GM18498 (cell line): Measurements from ENCODE around the gene METTL9.
"Not testable (repeated sequence)": the region's sequence is repeated elsewhere in the genome, so short reads cannot be mapped to it uniquely, and the experiment has no call there.

ENCODE experiments used
- ATAC-seq: cut with Tn5 transposase; IDR thresholded peaks from one replicate; pipeline ENCODE4 v1.9.1; 2021; ENCODE audit warnings: mild to moderate bottlenecking, moderate library complexity; ENCODE audit not compliant: unreplicated experiment

Gene METTL9

DNA sequence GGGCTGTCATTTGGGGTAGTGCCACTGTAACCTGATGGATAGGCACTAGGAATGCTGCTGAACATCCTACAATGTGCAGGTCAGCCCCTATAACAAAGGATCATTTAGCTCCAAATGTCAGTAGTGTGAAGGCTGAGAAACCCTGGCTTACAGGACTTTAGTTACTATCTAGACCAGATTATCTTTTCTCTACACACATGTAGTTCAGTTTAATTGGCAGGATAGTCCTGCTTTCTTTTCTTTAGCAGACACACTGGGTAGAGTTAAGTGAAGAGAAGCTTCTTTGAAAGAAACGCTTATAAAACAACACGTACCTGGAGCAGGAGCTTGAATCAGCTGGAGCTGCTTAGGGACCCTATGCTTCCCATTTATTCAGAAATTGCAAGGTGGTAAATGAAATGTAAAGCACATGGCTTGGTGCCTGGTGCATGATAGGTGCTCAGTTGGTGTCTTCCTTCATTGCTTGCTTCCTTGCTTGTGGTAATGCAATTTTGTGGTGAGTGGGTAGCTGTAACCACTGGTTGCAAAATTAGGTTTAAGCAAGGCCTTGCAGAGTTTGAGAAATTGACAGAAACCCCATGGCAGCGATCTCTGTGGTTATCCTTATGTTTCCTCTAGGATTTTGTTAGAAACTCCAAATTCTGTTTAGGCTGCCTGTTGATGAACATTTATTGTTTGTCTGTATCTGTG lies 9.4 kb downstream of the METTL9 start:
- no peak for ATAC-seq

DNA sequence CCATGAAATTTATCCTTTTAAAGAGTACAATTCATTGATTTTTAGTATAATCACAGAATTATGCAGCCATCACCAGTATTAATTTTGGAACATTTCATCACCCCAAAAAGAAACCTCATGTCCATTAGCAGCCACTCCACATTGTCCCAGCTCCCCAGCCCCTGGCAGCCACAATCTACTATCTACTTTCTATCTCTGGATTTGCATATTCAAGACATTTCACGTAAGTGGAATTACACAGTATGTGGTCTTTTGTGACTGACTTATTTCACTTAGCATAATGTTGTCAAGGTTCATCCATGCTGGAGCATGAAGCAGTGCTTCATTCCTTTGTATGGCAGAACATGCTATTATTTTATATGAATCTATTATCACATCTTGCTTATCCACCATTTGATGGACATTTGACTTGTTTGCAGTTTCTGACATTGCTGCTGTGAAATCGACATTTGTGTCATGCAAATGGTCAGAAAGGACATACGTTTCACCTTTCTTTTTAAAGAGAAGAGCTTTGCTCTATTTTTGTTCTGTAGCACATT lies 10.7 kb downstream of the METTL9 start:
- no peak for ATAC-seq

DNA sequence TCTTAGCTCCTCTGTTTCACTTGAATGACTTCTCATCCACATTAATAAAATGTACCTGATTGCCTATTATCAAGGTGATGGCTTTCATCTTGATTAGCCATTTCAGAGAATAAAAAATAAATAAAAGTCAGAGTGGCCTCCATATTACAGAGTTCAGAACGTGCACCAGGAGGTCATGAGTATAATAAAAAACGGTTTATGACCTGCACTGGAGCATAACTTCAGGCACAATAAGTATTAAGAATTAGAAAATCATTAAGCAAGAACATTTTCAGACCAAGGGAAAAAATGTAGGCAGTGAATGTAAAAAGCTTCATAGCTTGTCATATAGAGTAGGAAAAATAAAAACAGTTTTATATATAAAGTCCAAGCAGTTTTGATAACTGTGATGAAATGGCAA lies 11.4 kb downstream of the METTL9 start:
- ATAC-seq, result no peak

DNA sequence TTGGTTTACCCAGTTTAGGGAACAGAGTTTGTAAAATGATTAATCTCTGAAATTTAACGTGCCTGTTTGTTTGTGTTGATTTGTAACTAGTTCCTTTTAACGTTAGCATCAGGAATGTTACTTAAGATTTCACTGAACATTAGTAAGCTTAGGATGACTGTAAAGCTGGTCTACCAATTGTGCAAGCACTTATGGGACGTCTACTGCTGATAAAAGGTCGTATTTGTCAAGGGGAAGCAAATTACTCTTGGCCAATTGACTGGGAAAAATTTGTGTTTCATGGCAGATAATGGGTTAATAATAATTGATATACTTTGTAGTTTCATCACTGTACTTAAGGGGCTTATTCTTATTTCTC lies 11.8 kb downstream of the METTL9 start:
- ATAC-seq, result no peak

DNA sequence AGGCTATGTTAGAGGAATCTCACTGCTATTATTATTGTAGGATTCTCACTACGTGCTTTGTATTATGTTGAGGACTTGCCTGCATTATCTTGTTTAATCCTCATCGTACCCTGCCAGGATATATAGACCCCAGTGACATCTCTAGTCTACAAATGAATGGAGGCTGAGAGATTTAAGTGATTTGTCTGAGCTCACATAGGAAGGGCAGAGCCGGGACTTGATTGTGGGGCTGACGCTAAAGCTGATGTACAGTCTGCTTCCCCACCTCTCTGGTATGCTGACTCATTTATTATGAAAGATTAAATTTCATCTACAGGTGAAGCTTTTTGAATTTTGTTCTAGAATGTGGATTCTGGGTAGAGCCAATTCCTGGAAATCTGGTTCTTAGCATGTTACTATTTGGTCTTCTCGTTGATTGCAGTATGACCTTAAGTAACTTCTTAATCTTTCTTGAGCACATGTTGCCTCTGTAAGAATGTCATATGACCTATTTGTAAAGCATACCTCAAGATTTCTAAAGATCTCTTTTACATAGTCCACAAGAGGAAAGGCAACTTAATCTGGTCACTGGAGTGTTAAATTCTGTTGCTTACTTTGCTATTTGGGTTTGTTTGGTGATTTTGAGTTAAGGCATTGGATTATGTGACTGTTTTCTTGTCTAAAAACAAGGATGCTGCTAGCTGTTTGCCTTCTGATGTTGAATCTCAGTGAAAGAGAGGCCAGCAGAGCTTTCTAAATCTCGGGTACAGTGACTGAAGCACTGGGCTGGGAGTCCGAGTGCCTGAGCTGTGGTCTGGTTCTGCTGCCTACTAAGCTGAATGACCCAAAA lies 12.4 kb downstream of the METTL9 start:
- ATAC-seq, result no peak

DNA sequence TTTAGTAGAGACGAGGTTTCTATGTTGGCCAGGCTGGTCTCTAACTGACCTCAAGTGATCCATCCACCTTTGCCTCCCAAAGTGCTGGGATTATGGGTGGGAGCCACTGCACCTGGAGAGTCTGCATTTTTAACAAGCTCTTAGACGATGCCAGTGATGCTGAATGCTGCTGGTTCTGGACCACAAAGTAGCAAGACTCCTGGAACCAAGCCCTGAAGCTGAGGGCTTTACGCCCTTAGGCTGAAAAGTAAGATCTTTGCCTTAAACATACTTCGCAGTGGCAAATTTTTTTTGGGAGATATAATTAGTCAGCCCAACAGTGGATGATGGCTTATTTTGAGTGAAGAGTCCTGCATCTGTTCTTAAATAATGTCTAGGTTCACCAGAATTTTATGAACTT lies 14.0 kb downstream of the METTL9 start:
- ATAC-seq, result no peak

DNA sequence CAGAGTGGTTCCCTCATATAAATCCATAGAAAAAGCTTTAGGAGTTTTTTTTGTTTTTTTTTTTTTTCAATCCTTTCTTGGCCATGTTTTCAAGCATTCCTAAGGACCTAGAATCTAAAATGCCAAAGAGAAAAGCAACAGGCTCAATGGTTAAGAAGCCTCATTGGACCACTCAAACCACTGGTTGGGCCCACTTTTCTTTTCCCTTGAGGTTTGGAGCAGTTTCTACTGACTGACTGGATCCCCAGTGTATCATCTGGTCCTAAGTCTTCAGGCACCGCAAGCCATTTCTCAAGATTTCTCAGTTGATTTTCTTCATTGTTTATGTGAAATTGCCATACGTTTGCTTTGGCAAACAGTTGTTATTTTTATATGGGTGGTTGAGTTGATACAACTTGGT lies 14.4 kb downstream of the METTL9 start:
- no peak for ATAC-seq

DNA sequence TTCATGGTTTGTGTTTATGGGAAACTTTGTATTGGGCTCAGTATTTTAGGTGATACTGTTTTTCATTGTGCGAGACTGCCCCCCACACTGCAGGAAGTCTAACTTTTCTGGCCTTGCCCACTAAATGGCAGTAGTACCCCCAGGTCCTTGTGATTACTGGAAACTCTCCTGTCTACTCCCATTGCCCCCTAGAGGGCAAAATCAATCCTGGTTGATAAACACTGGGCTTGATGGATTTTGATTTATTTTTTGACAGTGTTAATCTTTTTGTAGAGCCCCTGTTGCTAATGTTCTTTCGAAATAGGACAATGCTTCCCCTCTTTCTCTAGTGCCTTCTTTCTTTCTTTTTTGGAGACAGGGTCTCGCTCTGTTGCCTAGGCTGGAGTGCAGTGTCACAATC lies 15.5 kb downstream of the METTL9 start:
- ATAC-seq, result no peak

DNA sequence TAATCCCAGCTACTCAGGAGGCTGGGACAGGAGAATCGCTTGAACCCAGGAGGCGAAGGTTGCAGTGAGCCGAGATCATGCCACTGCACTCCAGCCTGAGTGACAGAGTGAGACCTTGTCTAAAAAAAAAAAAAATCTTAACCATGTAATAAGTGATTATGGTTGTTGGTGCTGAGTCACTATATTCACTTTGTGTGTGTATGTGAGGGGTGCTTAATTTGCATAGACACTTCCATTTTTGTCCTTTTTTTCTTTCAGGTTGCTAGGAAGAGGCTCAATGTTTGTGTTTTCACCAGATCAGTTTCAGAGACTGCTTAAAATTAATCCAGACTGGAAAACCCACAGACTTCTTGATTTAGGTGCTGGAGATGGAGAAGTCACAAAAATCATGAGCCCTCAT lies 18.2 kb downstream of the METTL9 start:
- no peak for ATAC-seq

DNA sequence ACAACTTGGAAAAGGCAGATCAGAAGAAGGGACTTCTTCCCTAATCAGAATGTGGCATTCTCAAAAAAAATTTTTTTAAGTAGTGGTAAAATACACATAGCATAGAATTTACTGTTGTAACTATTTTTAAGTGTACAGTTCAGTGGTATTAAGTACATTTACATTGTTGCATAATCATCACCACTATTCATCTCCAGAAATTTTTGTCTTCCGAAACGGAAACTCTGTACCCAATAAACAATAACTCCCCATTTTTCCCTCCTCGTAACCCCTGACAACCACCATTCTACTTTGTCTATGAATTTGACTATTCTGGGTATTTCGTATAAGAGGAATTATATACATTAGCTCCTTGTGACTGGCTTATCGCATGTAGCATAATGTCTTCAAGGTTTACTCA lies 18.9 kb downstream of the METTL9 start:
- ATAC-seq, result no peak

DNA sequence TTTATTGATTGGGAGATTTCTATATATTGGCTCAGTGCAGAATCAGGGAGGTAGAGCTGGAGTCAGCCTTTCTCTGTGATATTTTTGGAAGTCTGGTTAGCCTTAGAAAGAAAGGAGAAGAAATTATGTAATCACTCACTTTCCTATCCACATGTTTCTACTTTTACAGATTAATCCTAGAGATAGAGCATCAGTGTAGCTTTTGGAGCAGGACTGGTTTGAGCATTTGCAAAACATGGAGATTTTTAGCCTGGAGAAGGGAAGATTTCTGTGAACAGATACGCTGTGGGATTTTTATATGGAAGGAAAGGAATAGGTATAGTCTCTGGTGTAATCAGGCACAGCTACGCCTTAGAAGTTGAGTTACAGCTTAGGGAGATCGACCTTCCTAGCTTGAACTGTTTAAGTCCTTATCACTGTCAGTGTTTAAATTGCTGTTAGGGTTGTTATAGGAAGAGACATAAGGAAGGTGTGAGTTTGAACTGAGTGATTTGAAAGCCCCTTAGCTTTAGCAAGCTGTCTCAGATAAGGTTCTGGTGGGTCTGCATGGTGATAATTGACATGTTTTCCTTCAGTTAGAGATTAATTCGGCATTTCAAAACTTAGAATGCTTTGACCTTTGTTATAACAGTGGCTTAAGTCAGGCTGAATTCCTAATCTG lies 20.5 kb downstream of the METTL9 start:
- ATAC-seq, result no peak

DNA sequence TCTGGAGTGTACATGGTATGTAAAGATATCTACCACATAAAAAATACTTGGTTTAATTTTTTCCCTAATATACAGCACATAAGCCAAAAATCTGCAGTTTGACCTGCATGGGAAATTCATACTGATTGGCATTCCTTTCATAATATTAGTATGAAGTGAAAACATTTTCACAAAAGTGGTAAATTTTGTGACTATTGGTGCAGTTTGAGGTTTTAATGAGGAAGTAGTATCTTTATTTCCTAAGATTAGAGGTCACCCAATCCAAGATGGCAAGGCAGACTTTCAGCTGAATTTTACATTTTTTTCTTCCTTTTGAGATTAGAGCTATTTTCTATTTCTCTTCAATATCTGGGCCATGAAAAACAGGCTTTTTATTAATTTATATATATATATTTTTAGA lies 21.2 kb downstream of the METTL9 start:
- no peak for ATAC-seq

DNA sequence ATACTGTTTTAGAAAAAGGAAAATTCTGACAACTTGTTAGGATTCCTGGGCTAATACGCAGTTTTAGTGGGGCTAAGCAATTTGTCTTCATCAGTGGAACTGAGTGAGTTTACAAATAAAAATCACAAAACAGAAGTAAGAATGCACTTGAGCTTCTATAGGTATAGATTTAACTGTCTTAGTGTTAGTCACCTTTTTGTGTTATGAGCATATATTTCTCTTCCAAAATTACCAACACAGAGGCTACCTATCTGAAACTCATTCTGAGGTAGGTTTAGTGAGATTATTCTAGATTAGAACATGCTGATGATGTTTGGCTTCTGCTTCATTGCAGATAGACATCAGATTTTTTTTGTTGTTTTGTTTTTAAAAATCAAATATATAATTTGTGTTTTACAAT lies 23.2 kb downstream of the METTL9 start:
- no peak for ATAC-seq

DNA sequence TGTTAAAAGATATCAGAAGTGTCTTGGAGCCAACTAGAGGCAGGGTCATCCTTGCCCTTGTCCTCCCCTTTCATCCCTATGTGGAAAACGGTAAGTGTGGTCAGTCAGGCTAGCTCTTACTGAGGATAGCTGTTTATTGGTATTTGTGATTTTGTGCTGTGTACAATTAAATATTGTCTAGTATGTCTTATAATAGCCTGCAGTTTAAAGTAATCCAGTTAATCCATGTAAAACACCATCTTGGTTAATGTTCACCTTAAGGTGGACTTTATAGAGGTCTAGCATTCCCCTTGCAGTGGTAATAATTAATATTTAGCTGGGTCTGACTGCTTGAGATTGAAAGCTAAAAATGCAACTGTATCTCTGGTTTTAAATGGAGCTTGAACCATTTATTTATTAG lies 25.6 kb downstream of the METTL9 start:
- no peak for ATAC-seq

DNA sequence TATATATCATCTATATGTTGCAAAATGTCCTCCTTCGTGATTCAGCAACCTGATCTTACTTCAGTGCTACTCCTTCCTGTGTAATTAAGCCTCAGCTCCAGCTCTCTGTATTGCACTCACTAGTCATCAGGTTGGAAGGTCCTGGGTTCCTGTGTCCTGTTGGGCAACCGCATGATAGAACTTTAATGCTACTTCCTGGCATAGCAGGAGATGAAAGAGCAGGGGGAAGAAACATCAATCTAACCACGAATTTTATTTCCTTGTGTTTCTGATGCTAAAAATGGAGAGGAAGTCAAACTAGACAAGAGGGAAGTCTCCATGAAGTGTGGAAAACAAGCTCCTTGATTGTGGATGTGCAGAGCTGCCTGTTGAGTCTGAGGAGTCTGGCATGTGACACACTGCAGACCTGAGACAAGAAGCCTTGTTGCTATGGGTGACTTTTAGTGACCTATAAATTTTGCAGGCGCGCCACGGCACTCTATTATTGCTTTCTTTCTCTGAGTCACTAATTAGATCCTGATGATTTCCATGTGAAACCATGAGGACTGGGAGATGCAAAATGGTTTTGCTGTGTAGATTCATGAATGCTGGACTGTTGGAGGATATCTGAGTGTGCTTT lies 27.4 kb downstream of the METTL9 start:
- ATAC-seq, result no peak

DNA sequence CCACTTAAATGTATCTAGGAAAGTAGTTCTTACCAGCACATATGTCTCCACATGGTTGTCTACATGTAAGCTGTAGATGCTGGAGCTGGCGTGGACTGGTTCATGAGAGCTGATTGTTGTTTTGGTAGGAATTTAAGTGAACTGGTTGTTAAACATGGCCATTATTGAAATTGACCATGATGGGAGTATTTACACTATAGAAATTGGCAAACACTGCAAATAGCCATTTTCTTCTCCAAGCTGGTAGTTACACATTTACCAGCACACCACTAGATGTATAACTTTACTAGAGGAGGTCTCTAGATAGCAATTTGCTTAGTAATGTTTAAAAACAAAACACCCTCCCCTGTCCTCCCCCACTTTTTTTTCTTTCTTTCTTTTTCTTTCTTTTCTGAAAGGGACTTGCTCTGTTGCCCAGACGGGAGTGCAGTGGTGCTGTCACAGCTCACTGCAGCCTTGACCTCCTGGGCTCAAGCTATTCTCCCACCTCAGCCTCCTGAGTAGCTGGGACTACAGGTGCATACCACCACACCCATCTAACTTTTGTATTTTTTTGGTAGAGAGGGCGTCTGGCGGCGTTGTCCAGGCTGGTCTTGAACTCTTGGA lies 28.8 kb downstream of the METTL9 start:
- ATAC-seq, result no peak

DNA sequence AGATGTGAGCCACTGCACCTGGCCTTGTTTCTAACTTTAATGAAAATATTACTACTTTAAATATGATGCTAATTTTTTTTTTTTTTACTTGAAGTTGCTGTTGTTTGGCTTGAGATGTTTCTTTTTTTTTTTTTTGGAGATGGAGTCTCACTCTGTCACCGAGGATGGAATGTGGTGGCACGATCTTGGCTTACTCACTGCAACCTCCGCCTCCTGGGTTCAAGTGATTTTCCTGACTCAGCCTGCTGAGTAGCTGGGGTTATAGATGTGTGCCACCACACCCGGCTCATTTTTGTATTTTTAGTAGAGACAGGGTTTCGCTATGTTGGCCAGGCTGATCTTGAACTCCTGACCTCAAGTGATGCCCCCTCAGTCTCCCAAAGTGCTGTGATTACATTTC lies 29.4 kb downstream of the METTL9 start:
- ATAC-seq, result no peak

DNA sequence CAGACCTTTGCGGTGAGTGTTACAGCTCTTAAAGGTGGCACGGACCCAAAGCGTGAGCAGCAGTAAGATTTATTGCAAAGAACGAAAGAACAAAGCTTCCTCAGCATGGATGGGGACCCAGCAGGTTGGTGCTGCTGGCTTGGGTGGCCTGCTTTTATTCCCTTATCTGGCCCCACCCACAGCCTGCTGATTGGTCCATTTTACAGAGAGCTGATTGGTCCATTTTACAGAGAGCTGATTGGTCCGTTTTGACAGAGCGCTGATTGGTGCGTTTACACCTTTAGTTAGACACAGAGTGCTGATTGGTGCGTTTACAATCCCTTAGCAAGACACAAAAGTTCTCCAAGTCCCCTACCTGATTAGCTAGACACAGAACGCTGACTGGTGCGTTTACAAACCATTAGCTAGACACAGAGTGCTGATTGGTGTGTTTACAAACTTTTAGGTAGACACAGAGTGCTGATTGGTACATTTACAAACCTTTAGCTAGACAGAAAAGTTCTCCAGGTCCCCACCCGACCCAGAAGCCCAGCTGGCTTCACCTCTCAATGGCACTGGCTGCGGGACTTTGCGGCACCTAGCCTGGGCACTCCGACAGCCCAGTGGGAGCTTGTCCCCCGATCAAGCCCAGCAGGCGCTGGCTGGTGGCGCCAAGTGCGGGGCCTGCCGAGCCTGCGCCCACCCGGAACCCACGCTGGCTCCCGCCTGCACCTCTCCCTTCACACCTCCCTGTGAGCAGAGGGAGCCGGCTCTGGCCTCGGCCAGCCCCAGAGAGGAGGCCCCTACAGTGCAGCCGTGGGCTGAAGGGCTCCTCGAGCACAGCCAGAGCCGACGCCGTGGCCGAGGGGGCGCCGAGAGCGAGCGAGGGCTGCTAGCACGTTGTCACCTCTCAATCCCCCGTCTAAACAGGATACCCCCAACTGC lies 30.5 kb downstream of the METTL9 start:
- ATAC-seq, result not testable (repeated sequence)

DNA sequence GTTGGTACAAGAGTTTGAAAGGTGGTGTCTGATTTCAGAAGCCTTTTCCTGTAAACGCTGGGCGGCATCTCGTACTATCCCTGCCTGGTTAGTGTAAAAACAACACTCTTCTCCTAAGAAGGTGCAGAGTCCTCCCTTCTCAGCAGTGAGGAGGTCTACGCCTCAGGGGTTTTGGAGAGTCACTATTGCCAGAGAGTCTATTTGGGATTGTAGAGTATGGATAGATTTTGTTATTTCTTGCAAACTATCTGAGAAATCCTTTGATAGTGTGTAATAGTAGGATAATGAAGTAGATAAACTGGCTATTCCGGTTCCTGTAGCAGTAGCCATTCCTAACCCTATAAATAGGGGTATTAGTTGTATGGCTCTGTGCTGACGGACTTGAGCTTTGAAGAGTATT lies 31.5 kb downstream of the METTL9 start:
- ATAC-seq, result not testable (repeated sequence)

DNA sequence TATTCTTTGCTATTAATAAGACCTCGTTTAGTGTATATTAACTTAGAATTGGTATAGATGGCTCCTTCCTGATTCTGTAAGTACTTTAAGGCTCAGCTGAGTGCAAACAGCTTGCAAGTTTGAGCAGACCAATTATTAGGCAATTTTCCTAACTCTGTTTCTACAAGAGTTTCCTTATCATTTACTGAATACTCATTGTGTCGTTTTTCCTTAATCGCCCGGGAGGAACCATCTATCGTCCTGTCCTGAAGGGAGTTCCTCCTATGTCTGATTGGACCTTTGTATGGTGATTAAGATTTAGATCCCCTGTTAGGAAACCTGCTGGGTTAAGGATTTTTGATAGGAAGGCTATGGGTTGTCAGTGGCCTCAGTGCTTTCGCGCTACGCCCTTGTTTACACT lies 32.0 kb downstream of the METTL9 start:
- not testable (repeated sequence) for ATAC-seq
